Endothelial cell of umbilical vein (primary cell): ENCODE results near the gene CAMKMT.

Source experiments
- EZH2 ChIP-seq: IDR thresholded peaks from 2 replicates; pipeline ENCODE4 v1.6.1; 2012; ENCODE audit warnings: borderline replicate concordance, low read depth, mild to moderate bottlenecking, moderate library complexity, low read length, inconsistent platforms; ENCODE audit not compliant: severe bottlenecking
- FOS ChIP-seq: IDR thresholded peaks from 2 replicates; pipeline ENCODE4 v1.6.1; 2011; ENCODE audit warnings: mild to moderate bottlenecking, low read length, moderate library complexity, borderline replicate concordance; ENCODE audit not compliant: insufficient read depth
- GATA2 ChIP-seq: IDR thresholded peaks from 2 replicates; pipeline ENCODE4 v1.7.0; 2011; ENCODE audit warnings: low read depth, mild to moderate bottlenecking, moderate library complexity, mixed read lengths, low read length; ENCODE audit not compliant: insufficient read length, insufficient read depth
- JUN ChIP-seq: IDR thresholded peaks from 2 replicates; pipeline ENCODE4 v1.6.1; 2011; ENCODE audit warnings: borderline replicate concordance, low read depth; ENCODE audit not compliant: insufficient read length, insufficient read depth
- POLR2A ChIP-seq: IDR thresholded peaks from 2 replicates; pipeline ENCODE4 v1.6.1; 2012; ENCODE audit warnings: low read depth, mild to moderate bottlenecking, control low read depth, low read length
- POLR2AphosphoS5 ChIP-seq: IDR thresholded peaks from 2 replicates; pipeline ENCODE4 v1.6.1; 2012; ENCODE audit warnings: low read depth, mild to moderate bottlenecking, control low read depth, low read length, moderate library complexity; ENCODE audit not compliant: insufficient read depth
- TF ChIP-seq, protein P1 (sequence below), 2 donors: IDR thresholded peaks; 1 replicate in 1 of 2; 2 replicates in 1 of 2; pipeline ENCODE4 v1.5.1; 2011; ENCODE audit warnings: low read length in 2 of 2, mild to moderate bottlenecking in 2 of 2, moderate library complexity in 2 of 2, control low read depth in 1 of 2, inconsistent platforms in 1 of 2, low read depth in 1 of 2; ENCODE audit not compliant: insufficient read depth in 1 of 2; ENCODE audit errors: extremely low read depth in 1 of 2
- TF ChIP-seq, protein P2 (sequence below): IDR thresholded peaks from 2 replicates; pipeline ENCODE4 v1.6.1; 2011; ENCODE audit not compliant: insufficient read depth, insufficient read length

DNA sequence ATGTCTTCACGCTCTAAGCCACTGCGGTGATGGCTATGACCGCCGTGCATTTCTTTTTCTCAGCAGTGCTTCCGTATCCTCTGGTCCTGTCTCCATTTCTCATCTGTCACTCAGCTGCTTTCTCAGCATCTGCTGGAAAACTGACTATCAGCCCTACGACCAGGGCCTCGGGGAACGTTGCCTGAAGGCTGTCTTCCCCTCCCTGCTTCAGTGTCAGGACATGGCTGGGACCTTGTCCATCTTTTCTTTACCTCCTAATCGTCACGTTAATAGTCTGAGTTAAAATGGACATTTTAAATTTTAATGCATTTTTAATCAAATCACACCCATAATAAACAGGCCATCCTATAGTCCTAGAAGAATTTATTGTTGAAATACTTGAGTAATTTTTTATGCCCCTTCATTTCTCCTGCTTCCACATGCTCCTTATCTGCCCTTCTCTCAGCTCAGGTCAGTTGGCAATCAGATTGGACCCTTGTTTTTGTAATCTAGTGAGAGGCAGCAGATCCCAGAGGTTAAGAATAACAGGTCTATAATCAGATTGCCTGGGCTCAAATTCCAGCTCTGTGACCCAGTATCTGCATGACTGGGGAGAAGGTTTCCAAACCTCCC, 329.5 kb downstream of the CAMKMT start:
- TF ChIP-seq POLR2AphosphoS5 (no peak), FOS (no peak), POLR2A (no peak), GATA2 (no peak), EZH2 (no peak), JUN (no peak)
- TF ChIP-seq, protein P1, sequence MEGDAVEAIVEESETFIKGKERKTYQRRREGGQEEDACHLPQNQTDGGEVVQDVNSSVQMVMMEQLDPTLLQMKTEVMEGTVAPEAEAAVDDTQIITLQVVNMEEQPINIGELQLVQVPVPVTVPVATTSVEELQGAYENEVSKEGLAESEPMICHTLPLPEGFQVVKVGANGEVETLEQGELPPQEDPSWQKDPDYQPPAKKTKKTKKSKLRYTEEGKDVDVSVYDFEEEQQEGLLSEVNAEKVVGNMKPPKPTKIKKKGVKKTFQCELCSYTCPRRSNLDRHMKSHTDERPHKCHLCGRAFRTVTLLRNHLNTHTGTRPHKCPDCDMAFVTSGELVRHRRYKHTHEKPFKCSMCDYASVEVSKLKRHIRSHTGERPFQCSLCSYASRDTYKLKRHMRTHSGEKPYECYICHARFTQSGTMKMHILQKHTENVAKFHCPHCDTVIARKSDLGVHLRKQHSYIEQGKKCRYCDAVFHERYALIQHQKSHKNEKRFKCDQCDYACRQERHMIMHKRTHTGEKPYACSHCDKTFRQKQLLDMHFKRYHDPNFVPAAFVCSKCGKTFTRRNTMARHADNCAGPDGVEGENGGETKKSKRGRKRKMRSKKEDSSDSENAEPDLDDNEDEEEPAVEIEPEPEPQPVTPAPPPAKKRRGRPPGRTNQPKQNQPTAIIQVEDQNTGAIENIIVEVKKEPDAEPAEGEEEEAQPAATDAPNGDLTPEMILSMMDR (IDR thresholded peaks at IDR 0.05; ENCODE audit: extremely low read depth in 1 of 2, insufficient read depth in 1 of 2, low read depth in 1 of 2, low read length in 2 of 2) = no peak
- TF ChIP-seq, protein P2, sequence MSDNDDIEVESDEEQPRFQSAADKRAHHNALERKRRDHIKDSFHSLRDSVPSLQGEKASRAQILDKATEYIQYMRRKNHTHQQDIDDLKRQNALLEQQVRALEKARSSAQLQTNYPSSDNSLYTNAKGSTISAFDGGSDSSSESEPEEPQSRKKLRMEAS = no peak
